HUES48 (cell line): ENCODE measurements around the gene MAPKAP1.
A peak's percentile ranks its signal among the peaks of the same experiment; 100 is the strongest.

Source experiments
- H3K27ac ChIP-seq: one replicate; pipeline ENCODE4 v1.7.0; 2013; ENCODE audit warnings: low read depth, low read length, inconsistent platforms
- H3K27me3 ChIP-seq: 2 replicates; pipeline ENCODE4 v1.6.1; 2013; ENCODE audit warnings: mild to moderate bottlenecking, low read length; ENCODE audit not compliant: control insufficient read depth, insufficient read depth
- H3K36me3 ChIP-seq: 2 replicates; pipeline ENCODE4 v1.6.1; 2013; ENCODE audit warnings: low read length; ENCODE audit not compliant: control insufficient read depth, insufficient read depth
- H3K4me1 ChIP-seq: 2 replicates; pipeline ENCODE4 v1.6.1; 2013; ENCODE audit warnings: mild to moderate bottlenecking, low read length; ENCODE audit not compliant: control insufficient read depth, insufficient read depth
- H3K4me3 ChIP-seq: 2 replicates; pipeline ENCODE4 v1.5.1; 2013; ENCODE audit warnings: mild to moderate bottlenecking, low read depth, low read length
- H3K9ac ChIP-seq: 2 replicates; pipeline ENCODE4 v1.6.1; 2013; ENCODE audit warnings: mild to moderate bottlenecking, low read depth, low read length, moderate library complexity
- H3K9me3 ChIP-seq: 2 replicates; pipeline ENCODE4 v1.6.1; 2013; ENCODE audit warnings: low read length; ENCODE audit not compliant: control insufficient read depth, insufficient read depth

Gene MAPKAP1

DNA sequence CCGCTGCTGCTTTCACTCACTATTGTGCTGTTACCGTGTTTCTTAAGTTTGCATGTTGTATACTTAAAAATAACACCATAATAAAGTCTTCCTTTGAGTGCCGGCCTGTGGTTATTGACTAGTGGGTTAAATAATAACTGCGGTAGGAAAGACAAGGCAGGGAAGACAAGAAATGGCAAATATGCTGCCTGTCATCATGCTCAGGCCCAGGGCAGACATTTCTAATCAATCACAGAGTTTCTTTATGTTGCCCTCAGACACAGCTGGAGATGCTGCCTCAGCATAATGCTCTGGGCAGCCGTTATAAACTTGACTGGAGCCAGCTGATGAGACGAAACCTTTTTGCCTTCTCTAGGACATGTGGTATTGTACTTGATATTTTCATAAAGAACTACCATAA lies 230.4 kb downstream of the MAPKAP1 start:
- Histone ChIP-seq H3K36me3 (peaks cover 11% of the 10 kb centered on the region), H3K9ac (no peak overlapping the region), H3K9me3 (no peaks in the 10 kb centered on the region), H3K27me3 (no peaks in the 10 kb centered on the region), H3K4me3 (no peak overlapping the region), H3K27ac (no peak overlapping the region), H3K4me1 (peaks cover 11% of the 10 kb centered on the region)

DNA sequence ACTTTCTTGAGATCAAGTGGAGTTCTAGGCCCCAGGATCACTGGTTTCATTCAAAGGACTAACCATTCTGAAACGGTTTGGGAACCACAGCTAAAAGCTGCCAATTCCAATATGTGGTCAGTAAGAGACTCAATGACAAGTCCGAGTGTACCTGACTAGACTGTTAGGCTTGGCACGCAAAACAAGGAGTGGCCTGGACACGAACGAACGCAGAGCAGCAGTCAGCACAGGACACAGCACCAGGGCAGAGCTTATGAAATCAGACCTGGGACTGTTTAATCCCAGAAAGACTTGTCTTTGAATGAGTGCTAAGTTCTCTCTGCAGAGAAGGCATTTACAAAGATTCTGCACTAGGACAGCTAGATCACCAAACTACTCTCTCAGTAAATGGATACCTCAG lies 231.6 kb downstream of the MAPKAP1 start:
- Histone ChIP-seq H3K27me3 (no peaks in the 10 kb centered on the region), H3K4me1 (peaks cover 11% of the 10 kb centered on the region), H3K36me3 (peaks cover 11% of the 10 kb centered on the region), H3K4me3 (no peak overlapping the region), H3K9me3 (no peaks in the 10 kb centered on the region), H3K9ac (no peak overlapping the region), H3K27ac (no peak overlapping the region)

DNA sequence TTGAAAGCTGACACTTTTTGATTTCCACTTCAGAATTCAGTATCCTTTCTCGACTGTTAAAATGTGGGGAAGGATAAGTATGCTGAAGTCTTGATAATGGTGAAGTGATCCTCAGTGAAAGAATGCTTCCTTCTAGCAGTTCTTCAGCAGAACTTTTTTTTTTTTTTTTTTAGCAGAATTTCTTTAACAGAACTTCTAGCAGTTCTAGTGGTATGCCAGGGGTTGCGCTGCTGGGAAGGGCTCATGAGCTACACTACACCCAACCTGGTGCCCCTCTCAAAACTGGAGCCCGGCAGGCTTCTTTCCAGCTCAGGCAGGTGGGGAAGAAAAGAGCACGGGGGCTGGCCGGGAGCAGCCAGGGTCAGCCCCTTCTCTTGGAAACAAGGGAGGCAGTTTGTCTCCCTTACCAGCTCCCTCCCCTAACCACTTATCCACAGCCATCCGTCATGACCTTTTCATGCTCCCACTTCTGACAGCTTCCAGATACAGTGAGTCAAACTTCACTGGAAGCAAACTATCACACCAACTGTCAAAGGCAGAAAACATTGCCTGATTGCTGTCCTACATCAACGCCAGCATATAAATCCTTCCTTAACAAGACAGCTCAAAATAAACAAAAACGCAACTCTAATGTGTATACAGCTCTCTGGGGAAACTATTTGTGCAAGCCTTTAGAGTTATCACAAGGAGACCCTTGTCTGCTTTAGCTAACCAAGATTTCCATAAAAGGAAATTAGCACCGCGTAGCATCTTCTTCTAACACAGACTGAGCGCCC lies 233.9 kb downstream of the MAPKAP1 start:
- peak overlapping the region; percentile 57 for H3K27ac ChIP-seq
- no peak overlapping the region for H3K4me3 ChIP-seq
- peaks cover 11% of the 10 kb centered on the region for H3K4me1 ChIP-seq

GRCh38 chr9:125472562-125472925 lies 234.5 kb downstream of the MAPKAP1 start:
- Histone ChIP-seq H3K9me3 (no peaks in the 10 kb centered on the region), H3K4me1 (peaks cover 11% of the 10 kb centered on the region), H3K9ac (no peak overlapping the region), H3K4me3 (no peak overlapping the region), H3K27ac (no peak overlapping the region), H3K27me3 (no peaks in the 10 kb centered on the region), H3K36me3 (peaks cover 5% of the 10 kb centered on the region; the same call in 1 of the 2 replicates)

More for the DNA sequence above, 233.9 kb downstream of the MAPKAP1 start:
- H3K36me3 ChIP-seq, result peaks cover 5% of the 10 kb centered on the region; the same call in 1 of the 2 replicates
- H3K9ac ChIP-seq, result no peak overlapping the region
- H3K9me3 ChIP-seq, result no peaks in the 10 kb centered on the region
- no peaks in the 10 kb centered on the region for H3K27me3 ChIP-seq

GRCh38 chr9:125470767-125471580 lies 236.0 kb downstream of the MAPKAP1 start:
- Histone ChIP-seq H3K27ac (no peak overlapping the region), H3K27me3 (no peaks in the 10 kb centered on the region), H3K36me3 (0 out of 2 replicates have a peak, but pooled peaks cover 4% of the 10 kb centered on the region), H3K4me3 (no peak overlapping the region), H3K9me3 (no peaks in the 10 kb centered on the region), H3K4me1 (peaks cover 11% of the 10 kb centered on the region), H3K9ac (no peak overlapping the region)

GRCh38 chr9:125470189-125470588 lies 236.8 kb downstream of the MAPKAP1 start:
- Histone ChIP-seq H3K4me1 (peaks cover 11% of the 10 kb centered on the region), H3K9ac (no peak overlapping the region), H3K27me3 (no peaks in the 10 kb centered on the region), H3K9me3 (no peaks in the 10 kb centered on the region), H3K4me3 (no peak overlapping the region), H3K27ac (no peak overlapping the region), H3K36me3 (0 out of 2 replicates have a peak, but pooled peaks cover 4% of the 10 kb centered on the region)

DNA sequence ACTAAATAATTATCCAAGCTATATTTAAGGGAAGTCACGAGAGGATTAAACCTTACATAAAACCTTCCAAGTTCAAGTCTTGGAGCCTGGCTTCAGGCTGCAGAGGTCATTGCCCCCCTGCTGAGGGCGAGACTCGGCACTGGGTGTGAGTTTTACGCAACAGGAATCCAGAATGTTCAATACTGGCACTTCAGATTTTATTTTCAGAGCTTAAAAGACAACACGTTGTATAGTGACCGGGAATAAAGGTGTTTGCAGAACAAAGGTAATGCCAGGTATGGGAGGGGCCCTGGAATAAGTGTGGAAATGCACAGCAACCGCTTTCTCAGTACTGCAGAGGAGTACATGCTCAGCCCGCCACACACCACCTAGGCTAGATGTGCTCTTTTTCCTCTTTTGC lies 238.4 kb downstream of the MAPKAP1 start:
- H3K4me3 ChIP-seq, result no peak overlapping the region
- no peaks in the 10 kb centered on the region for H3K9me3 ChIP-seq
- H3K36me3 ChIP-seq, result 0 out of 2 replicates have a peak, but pooled peaks cover 4% of the 10 kb centered on the region
- peaks cover 10% of the 10 kb centered on the region for H3K4me1 ChIP-seq
- H3K27me3 ChIP-seq, result no peaks in the 10 kb centered on the region
- no peak overlapping the region for H3K27ac ChIP-seq
- H3K9ac ChIP-seq, result no peak overlapping the region

- 0 out of 2 replicates have a peak, but pooled peaks cover 4% of the 10 kb centered on the region for H3K36me3 ChIP-seq
- H3K4me1 ChIP-seq, result 0 out of 2 replicates have a peak, but pooled peaks cover 7% of the 10 kb centered on the region
- H3K4me3 ChIP-seq, result no peak overlapping the region
- no peak overlapping the region for H3K27ac ChIP-seq
- no peak overlapping the region for H3K9ac ChIP-seq
- no peaks in the 10 kb centered on the region for H3K27me3 ChIP-seq
- H3K9me3 ChIP-seq, result no peaks in the 10 kb centered on the region
Observed at GRCh38 chr9:125467116-125467740, 239.8 kb downstream of the MAPKAP1 start.

DNA sequence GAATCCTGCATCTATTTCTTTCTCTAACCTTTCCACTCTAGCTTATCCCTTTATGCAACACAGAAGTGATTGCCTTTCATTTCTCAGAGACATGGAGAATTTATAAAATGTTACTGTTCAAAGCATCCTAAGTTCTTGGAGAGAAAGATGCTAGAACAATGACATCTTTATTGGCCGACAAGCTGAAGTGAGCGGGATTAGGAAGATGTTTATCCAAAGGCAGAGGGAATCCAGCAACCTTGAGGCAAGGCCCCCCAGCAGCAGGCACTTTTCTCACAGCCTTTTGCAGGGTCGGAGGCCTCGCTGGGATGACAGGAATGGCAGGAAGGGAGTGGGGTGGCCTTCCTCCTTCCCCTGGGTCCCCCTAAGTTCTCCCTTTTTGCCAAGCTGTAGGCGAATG lies 240.6 kb downstream of the MAPKAP1 start:
- H3K4me3 ChIP-seq, result no peak overlapping the region
- H3K27me3 ChIP-seq, result no peaks in the 10 kb centered on the region
- no peaks in the 10 kb centered on the region for H3K9me3 ChIP-seq
- 0 out of 2 replicates have a peak, but pooled peaks cover 7% of the 10 kb centered on the region for H3K4me1 ChIP-seq
- H3K9ac ChIP-seq, result no peak overlapping the region
- H3K36me3 ChIP-seq, result 0 out of 2 replicates have a peak, but pooled peaks cover 4% of the 10 kb centered on the region
- H3K27ac ChIP-seq, result no peak overlapping the region

DNA sequence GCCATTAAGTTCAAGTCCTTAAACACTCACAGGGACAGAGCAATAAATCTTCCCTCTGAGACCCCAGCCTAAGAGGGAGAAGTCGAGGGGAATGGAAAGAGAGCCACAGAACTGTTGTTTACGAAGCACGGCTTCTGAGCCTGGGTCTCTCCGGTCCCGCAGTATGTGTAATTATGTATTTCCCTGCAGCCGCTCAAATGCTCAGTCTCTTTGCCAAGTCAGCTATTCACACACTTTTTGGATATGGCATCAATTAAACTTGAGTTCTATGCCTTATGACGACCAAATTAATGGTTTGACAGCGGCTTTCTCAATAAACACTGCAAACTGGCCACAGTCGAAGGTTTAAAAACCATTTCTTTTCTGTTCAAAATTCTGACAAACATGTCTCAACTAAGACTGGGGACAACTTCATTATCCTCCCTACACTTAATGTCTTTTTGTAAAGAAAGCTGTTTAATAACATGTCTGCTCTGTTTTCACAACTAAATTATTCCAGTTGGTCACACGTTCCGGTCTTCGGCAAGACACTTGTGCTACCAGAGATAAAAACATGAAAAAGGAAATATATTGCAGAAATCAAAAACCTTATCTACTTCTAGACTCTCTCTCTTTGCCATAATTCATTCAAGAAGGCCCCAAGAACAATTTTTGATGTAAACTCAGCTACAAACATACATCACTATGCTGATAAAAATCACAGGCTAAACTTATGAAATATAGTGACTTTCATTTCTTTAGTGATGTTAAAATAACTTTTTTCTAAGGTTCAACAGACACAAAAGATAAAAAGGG lies 242.2 kb downstream of the MAPKAP1 start:
- Histone ChIP-seq H3K36me3 (0 out of 2 replicates have a peak, but pooled peaks cover 4% of the 10 kb centered on the region), H3K9ac (no peak overlapping the region), H3K4me1 (0 out of 2 replicates have a peak, but pooled peaks cover 7% of the 10 kb centered on the region), H3K27me3 (no peaks in the 10 kb centered on the region), H3K4me3 (no peak overlapping the region), H3K9me3 (peaks cover 3% of the 10 kb centered on the region), H3K27ac (no peak overlapping the region)
